Measurements from ENCODE around the gene MKNK1.

MKNK1 gene

DNA sequence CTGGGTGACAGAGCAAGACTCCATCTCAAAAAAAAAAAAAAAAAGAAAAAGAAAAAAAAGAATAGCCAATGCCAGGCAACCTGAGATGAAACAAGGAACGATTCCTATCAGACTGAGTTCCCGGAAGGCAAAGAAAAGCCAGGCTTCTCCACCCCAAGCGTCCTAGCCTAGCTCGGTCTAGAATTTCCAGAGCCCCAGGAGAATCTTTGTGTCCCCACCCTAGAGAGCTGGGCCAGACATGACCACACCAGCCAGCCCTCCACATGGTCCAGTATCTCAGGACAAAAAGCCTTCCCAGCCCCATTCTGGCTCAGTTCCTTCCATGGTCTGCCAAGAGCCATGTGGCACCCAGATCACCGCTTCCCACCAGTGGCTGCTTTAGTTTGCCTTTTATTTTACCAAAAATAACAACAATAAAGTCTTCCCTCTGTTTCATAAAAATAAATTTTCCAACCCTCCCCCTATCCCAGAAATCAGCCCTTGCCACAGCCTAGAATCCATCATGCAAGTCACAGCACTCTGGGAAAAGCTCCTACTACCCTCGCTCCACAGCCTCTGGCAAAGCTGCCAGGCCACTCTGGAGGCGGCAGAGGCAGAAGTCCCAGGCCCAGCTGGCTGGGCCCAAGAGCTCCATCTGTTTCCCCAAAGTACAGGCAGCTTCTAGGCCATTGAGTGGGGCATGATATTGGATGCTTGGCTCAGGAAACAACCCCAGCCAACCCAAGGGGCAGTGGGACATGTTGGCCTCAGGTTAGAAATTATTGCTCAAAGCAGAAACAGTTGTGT, 3.5 kb upstream of the MKNK1 start:
- DNase-seq (ENCODE audit: low read depth): no peak
- no peak overlapping the region for H3K4me3 ChIP-seq (ENCODE audit: low read length)
- H3K9ac ChIP-seq (ENCODE audit: low read length): no peak overlapping the region
- H3K36me3 ChIP-seq (ENCODE audit: control insufficient read depth, insufficient read depth, low read length, severe bottlenecking): peaks cover 28% of the 10 kb centered on the region
- H3K9me3 ChIP-seq (ENCODE audit: control insufficient read depth, low read length): no peaks in the 10 kb centered on the region
- H3K4me1 ChIP-seq (ENCODE audit: control insufficient read depth, insufficient read depth, low read length): peaks cover 23% of the 10 kb centered on the region
- no peaks in the 10 kb centered on the region for H3K27me3 ChIP-seq (replicated peaks; ENCODE audit: control insufficient read depth, insufficient read depth, low read length)

- Histone ChIP-seq H3K4me3 (ENCODE audit: low read length) (no peak overlapping the region), H3K9ac (ENCODE audit: low read length) (no peak overlapping the region), H3K36me3 (ENCODE audit: control insufficient read depth, insufficient read depth, low read length, severe bottlenecking) (peaks cover 26% of the 10 kb centered on the region), H3K4me1 (ENCODE audit: control insufficient read depth, insufficient read depth, low read length) (peaks cover 19% of the 10 kb centered on the region), H3K27me3 (replicated peaks; ENCODE audit: control insufficient read depth, insufficient read depth, low read length) (no peaks in the 10 kb centered on the region), H3K9me3 (ENCODE audit: control insufficient read depth, low read length) (no peaks in the 10 kb centered on the region)
- DNase-seq (ENCODE audit: low read depth): no peak
Measured at GRCh38 chr1:46606255-46606965, 2.3 kb upstream of the MKNK1 start.

DNA sequence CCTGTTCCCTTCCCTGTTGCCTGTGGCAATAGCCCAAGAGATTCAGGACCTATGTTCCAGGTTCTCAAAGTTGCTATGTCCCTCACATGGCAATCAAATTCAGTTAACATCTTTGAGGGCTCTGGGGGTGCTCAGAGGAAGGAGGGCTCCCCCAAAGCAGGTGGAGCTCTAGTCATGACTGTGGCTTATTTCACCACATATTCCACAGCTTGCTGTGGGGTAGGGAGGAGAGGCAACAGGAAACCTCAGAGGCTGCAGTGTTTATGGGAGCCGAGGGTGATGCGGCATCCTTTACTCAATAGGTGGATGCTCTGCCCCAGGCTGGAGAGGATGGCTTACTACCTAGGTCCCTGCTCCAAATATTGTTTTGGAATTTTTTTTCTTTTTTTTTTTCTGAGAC, 1.2 kb upstream of the MKNK1 start:
- DNase-seq (ENCODE audit: low read depth): no peak
- Histone ChIP-seq H3K27me3 (replicated peaks; ENCODE audit: control insufficient read depth, insufficient read depth, low read length) (no peaks in the 10 kb centered on the region), H3K4me1 (ENCODE audit: control insufficient read depth, insufficient read depth, low read length) (peaks cover 18% of the 10 kb centered on the region), H3K9me3 (ENCODE audit: control insufficient read depth, low read length) (no peaks in the 10 kb centered on the region), H3K36me3 (ENCODE audit: control insufficient read depth, insufficient read depth, low read length, severe bottlenecking) (peaks cover 23% of the 10 kb centered on the region), H3K4me3 (ENCODE audit: low read length) (no peak overlapping the region), H3K9ac (ENCODE audit: low read length) (no peak overlapping the region)

DNA sequence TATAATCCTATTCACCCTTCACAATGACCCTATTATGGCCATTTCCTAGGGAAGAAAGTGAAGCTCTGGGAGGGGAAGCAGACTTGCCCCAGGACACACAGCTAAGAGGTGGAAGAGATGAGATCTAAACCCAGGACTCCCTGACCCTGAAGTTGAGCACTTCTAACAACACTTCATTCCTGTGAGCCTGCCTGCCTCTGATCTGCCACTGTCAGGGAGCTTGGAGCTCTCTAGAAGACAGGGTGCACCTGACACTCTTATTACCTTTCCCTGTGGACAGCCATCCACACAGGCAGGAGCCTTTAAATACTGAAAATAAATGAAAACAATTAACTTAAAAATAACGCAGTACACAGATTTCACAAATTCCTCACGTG, 599 bp downstream of the MKNK1 start:
- peak overlapping the region; percentile 96 for H3K9ac ChIP-seq (ENCODE audit: low read length)
- H3K27me3 ChIP-seq (replicated peaks; ENCODE audit: control insufficient read depth, insufficient read depth, low read length): no peaks in the 10 kb centered on the region
- peaks cover 7% of the 10 kb centered on the region for H3K36me3 ChIP-seq (ENCODE audit: control insufficient read depth, insufficient read depth, low read length, severe bottlenecking)
- DNase-seq (ENCODE audit: low read depth): peak; percentile 12
- H3K4me1 ChIP-seq (ENCODE audit: control insufficient read depth, insufficient read depth, low read length): peaks cover 18% of the 10 kb centered on the region
- H3K9me3 ChIP-seq (ENCODE audit: control insufficient read depth, low read length): no peaks in the 10 kb centered on the region
- H3K4me3 ChIP-seq (ENCODE audit: low read length): peak overlapping the region; percentile 98

GRCh38 chr1:46601257-46602007, 2.6 kb downstream of the MKNK1 start:
- Histone ChIP-seq H3K4me1 (ENCODE audit: control insufficient read depth, insufficient read depth, low read length) (peaks cover 12% of the 10 kb centered on the region), H3K36me3 (ENCODE audit: control insufficient read depth, insufficient read depth, low read length, severe bottlenecking) (no peaks in the 10 kb centered on the region), H3K4me3 (ENCODE audit: low read length) (no peak overlapping the region), H3K27me3 (replicated peaks; ENCODE audit: control insufficient read depth, insufficient read depth, low read length) (no peaks in the 10 kb centered on the region), H3K9ac (ENCODE audit: low read length) (no peak overlapping the region), H3K9me3 (ENCODE audit: control insufficient read depth, low read length) (no peaks in the 10 kb centered on the region)
- no peak for DNase-seq (ENCODE audit: low read depth)

- no peak for DNase-seq (ENCODE audit: low read depth)
- Histone ChIP-seq H3K4me1 (ENCODE audit: control insufficient read depth, insufficient read depth, low read length) (peaks cover 13% of the 10 kb centered on the region), H3K9me3 (ENCODE audit: control insufficient read depth, low read length) (no peaks in the 10 kb centered on the region), H3K36me3 (ENCODE audit: control insufficient read depth, insufficient read depth, low read length, severe bottlenecking) (no peaks in the 10 kb centered on the region), H3K27me3 (replicated peaks; ENCODE audit: control insufficient read depth, insufficient read depth, low read length) (no peaks in the 10 kb centered on the region), H3K9ac (ENCODE audit: low read length) (no peak overlapping the region), H3K4me3 (ENCODE audit: low read length) (no peak overlapping the region)
Measured at GRCh38 chr1:46599059-46599970, 4.8 kb downstream of the MKNK1 start.

GRCh38 chr1:46596846-46597245, 7.2 kb downstream of the MKNK1 start:
- Histone ChIP-seq H3K9me3 (ENCODE audit: control insufficient read depth, low read length) (no peaks in the 10 kb centered on the region), H3K9ac (ENCODE audit: low read length) (no peak overlapping the region), H3K4me1 (ENCODE audit: control insufficient read depth, insufficient read depth, low read length) (peaks cover 6% of the 10 kb centered on the region), H3K4me3 (ENCODE audit: low read length) (no peak overlapping the region), H3K27me3 (replicated peaks; ENCODE audit: control insufficient read depth, insufficient read depth, low read length) (no peaks in the 10 kb centered on the region), H3K36me3 (ENCODE audit: control insufficient read depth, insufficient read depth, low read length, severe bottlenecking) (peaks cover 21% of the 10 kb centered on the region)
- no peak for DNase-seq (ENCODE audit: low read depth)

DNA sequence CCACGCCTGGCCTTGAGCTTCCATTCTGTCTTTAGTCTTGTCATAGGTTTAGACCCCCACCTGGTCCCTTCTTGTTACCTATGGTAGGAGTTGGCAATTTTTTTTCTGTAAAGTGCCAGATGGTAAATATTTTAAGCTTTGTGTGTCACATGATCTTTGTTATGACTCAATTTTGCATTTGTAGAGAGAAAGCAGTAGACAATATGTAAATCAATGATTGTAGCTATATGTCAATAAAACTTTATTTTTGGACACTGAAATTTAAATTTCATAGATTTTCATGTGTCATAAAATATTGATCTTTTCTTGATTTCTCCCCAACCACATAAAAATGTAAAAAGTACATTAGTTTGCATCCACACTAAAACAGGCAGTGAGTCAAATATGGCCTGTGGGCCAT, 8.0 kb downstream of the MKNK1 start:
- no peak for DNase-seq (ENCODE audit: low read depth)
- Histone ChIP-seq H3K4me1 (ENCODE audit: control insufficient read depth, insufficient read depth, low read length) (peaks cover 6% of the 10 kb centered on the region), H3K4me3 (ENCODE audit: low read length) (no peak overlapping the region), H3K36me3 (ENCODE audit: control insufficient read depth, insufficient read depth, low read length, severe bottlenecking) (peaks cover 29% of the 10 kb centered on the region), H3K27me3 (replicated peaks; ENCODE audit: control insufficient read depth, insufficient read depth, low read length) (no peaks in the 10 kb centered on the region), H3K9me3 (ENCODE audit: control insufficient read depth, low read length) (no peaks in the 10 kb centered on the region), H3K9ac (ENCODE audit: low read length) (no peak overlapping the region)

DNA sequence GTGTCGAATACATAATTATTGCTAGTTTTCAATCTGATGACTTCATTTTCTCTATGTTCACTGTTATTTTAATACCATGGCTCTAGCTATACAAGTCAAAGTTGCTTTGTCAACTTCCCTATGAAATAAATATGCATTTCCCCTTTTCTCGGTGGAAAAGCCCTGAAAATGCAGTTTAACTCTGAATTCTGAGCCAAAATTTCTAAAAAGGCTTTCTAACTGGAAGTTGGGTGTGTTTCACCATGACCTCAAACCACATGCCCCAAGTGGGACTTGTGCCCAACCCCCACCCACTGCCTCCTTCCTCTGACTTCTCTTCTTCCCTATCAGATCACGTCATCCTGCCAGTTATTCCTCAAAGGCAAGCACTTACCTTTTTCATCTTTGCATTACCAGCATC, 8.9 kb downstream of the MKNK1 start:
- DNase-seq (ENCODE audit: low read depth): no peak
- Histone ChIP-seq H3K27me3 (replicated peaks; ENCODE audit: control insufficient read depth, insufficient read depth, low read length) (no peaks in the 10 kb centered on the region), H3K9ac (ENCODE audit: low read length) (no peak overlapping the region), H3K4me3 (ENCODE audit: low read length) (no peak overlapping the region), H3K36me3 (ENCODE audit: control insufficient read depth, insufficient read depth, low read length, severe bottlenecking) (peaks cover 38% of the 10 kb centered on the region), H3K9me3 (ENCODE audit: control insufficient read depth, low read length) (peaks cover 3% of the 10 kb centered on the region), H3K4me1 (ENCODE audit: control insufficient read depth, insufficient read depth, low read length) (peaks cover 6% of the 10 kb centered on the region)

DNA sequence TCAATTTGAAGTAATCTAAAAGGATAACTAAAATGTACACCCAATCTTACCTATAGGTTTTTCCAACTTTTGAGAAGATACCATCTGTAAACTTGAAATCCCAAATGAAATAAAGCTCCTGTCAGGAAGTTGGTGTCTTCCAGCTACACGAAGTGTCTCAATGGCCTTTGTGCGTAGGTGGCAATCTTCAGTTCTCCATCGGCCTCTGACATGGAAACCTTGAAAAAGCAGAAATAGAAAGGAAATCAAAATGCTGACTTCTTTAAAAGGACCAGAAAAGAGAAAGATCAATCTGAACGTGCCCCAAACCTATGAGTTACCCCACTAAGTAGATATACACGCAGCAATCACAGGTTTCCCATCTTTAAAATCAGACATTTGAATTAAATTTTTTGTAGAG, 10.0 kb downstream of the MKNK1 start:
- Histone ChIP-seq H3K27me3 (replicated peaks; ENCODE audit: control insufficient read depth, insufficient read depth, low read length) (no peaks in the 10 kb centered on the region), H3K9ac (ENCODE audit: low read length) (no peak overlapping the region), H3K9me3 (ENCODE audit: control insufficient read depth, low read length) (peaks cover 10% of the 10 kb centered on the region), H3K4me3 (ENCODE audit: low read length) (no peak overlapping the region), H3K36me3 (ENCODE audit: control insufficient read depth, insufficient read depth, low read length, severe bottlenecking) (peaks cover 49% of the 10 kb centered on the region), H3K4me1 (ENCODE audit: control insufficient read depth, insufficient read depth, low read length) (peaks cover 6% of the 10 kb centered on the region)
- no peak for DNase-seq (ENCODE audit: low read depth)
